GM12878 (cell line): ENCODE measurements around the gene FANCE. TPM values are rescaled to one million over a fixed set of nuclear protein-coding genes. Genes with fewer than 3 reads are reported as not detected.

Source experiments
- ATAC-seq: fragments of 200-7000 bp; cut with Tn5 transposase; 3 replicates; pipeline ENCODE4 v1.9.1; 2020; ENCODE audit warnings: mild to moderate bottlenecking, moderate library complexity
- BruUV-seq: library from RNA; stranded (reverse); fragments of 400-500 nt; replicated peaks from 2 replicates; lab custom pipeline; 2021; lab: Mats Ljungman, UMichigan
- CTCF ChIA-PET: fragments of 300-600 bp; sonication (Branson Sonifier 250); formaldehyde crosslinking; extraction: SDS; loops from one replicate; lab custom pipeline; 2021; ENCODE audit warnings: inconsistent platforms; lab: Yijun Ruan, JAX
- POLR2A ChIA-PET: fragments of 350-600 bp; formaldehyde crosslinking; extraction: SDS; loops from one replicate; lab custom pipeline; 2021; ENCODE audit warnings: inconsistent platforms; lab: Charles Lee
- RAD21 ChIA-PET: fragments of 300-600 bp; sonication (Branson Sonifier 250); formaldehyde crosslinking; loops from one replicate; lab custom pipeline; 2023; ENCODE audit warnings: antibody characterized with exemption; ENCODE audit not compliant: unreplicated experiment; lab: Charles Lee
- SMC1A ChIA-PET: fragments of 300-600 bp; sonication (Branson Sonifier 250); formaldehyde crosslinking; loops from one replicate; lab custom pipeline; 2023; ENCODE audit not compliant: unreplicated experiment, uncharacterized antibody; lab: Charles Lee
- DNase-seq: peaks from one replicate; pipeline ENCODE4 v3.0.0-alpha.2; 2011; ENCODE audit warnings: low read depth, low spot score
- FAIRE-seq: peaks from 3 replicates; lab custom pipeline; 2011; peaks lifted over from hg19 to GRCh38; lab: Jason Lieb, UNC
- H2AFZ ChIP-seq: 2 replicates; pipeline ENCODE4 v1.6.0; 2011; ENCODE audit warnings: low read depth, low read length, control low read depth; ENCODE audit not compliant: control insufficient read depth
- H3K27ac ChIP-seq: 2 replicates; pipeline ENCODE4 v1.5.1; 2011; ENCODE audit warnings: control low read depth; ENCODE audit not compliant: control insufficient read depth, insufficient read depth
- H3K27me3 ChIP-seq, 2 experiments: replicated peaks in 1 of 2; 2 replicates each; pipeline versions ENCODE4 v1.6.0 to v1.6.1; 2011; ENCODE audit warnings: low read length in 1 of 2; ENCODE audit not compliant: control insufficient read depth in 2 of 2, insufficient read depth in 2 of 2
- H3K36me3 ChIP-seq, 2 experiments: 2 replicates each; pipeline ENCODE4 v1.5.1; 2011; ENCODE audit warnings: low read length in 1 of 2; ENCODE audit not compliant: control insufficient read depth in 2 of 2, insufficient read depth in 2 of 2
- H3K4me1 ChIP-seq: 2 replicates; pipeline ENCODE4 v1.6.1; 2011; ENCODE audit warnings: mild to moderate bottlenecking, low read length, moderate library complexity, mixed read lengths; ENCODE audit not compliant: control insufficient read depth, insufficient read depth
- H3K4me2 ChIP-seq: 2 replicates; pipeline ENCODE4 v1.6.0; 2011; ENCODE audit warnings: control low read depth; ENCODE audit not compliant: control insufficient read depth, insufficient read depth
- H3K4me3 ChIP-seq: fragments of 200-600 bp; sonication (generic); 2 replicates; pipeline ENCODE4 v1.5.1; 2016
- H3K79me2 ChIP-seq: 2 replicates; pipeline ENCODE4 v1.6.0; 2011; ENCODE audit warnings: low read length; ENCODE audit not compliant: control insufficient read depth, insufficient read depth
- H3K9ac ChIP-seq: 2 replicates; pipeline ENCODE4 v1.8.0; 2011; ENCODE audit warnings: low read length, control low read depth, mixed read lengths; ENCODE audit not compliant: control insufficient read depth, insufficient read depth
- H3K9me3 ChIP-seq: replicated peaks from 3 replicates; pipeline ENCODE4 v1.5.1; 2011; ENCODE audit warnings: mild to moderate bottlenecking, low read length; ENCODE audit not compliant: control insufficient read depth, insufficient read depth
- H4K20me1 ChIP-seq: 2 replicates; pipeline ENCODE4 v1.6.0; 2011; ENCODE audit not compliant: control insufficient read depth, insufficient read depth
- ATF2 ChIP-seq: IDR thresholded peaks from 2 replicates; pipeline ENCODE4 v1.6.1; 2012; ENCODE audit warnings: low read length, inconsistent platforms
- CBFB ChIP-seq: IDR thresholded peaks from 2 replicates; pipeline ENCODE4 v1.6.1; 2016; ENCODE audit warnings: antibody characterized with exemption, low read depth
- E2F8 ChIP-seq: fragments of 450-650 bp; IDR thresholded peaks from 2 replicates; pipeline ENCODE4 v1.6.1; 2018; ENCODE audit warnings: mild to moderate bottlenecking, low read depth, moderate library complexity; ENCODE audit not compliant: partially characterized antibody
- HCFC1 ChIP-seq: fragments of 150-350 bp; IDR thresholded peaks from 2 replicates; pipeline ENCODE4 v1.6.1; 2014; ENCODE audit warnings: low read length
- JUNB ChIP-seq: IDR thresholded peaks from 2 replicates; pipeline ENCODE4 v1.6.1; 2016; ENCODE audit warnings: antibody characterized with exemption, mild to moderate bottlenecking
- NR2F1 ChIP-seq: fragments of 450-650 bp; conservative IDR thresholded peaks from 2 replicates; pipeline ENCODE4 v1.6.1; 2017; ENCODE audit warnings: mild to moderate bottlenecking
- POLR2AphosphoS5 ChIP-seq: IDR thresholded peaks from 2 replicates; pipeline ENCODE4 v1.6.1; 2011; ENCODE audit warnings: mild to moderate bottlenecking, low read length, inconsistent platforms
- PRDM15 ChIP-seq: fragments of 450-650 bp; formaldehyde crosslinking; IDR thresholded peaks from 2 replicates; pipeline ENCODE4 v1.4.0; 2020; ENCODE audit warnings: mild to moderate bottlenecking, moderate library complexity
- STAT3 ChIP-seq: IDR thresholded peaks from 2 replicates; pipeline ENCODE4 v1.6.1; 2011; ENCODE audit warnings: low read depth, low read length, improper control_type of control experiment
- WRNIP1 ChIP-seq: IDR thresholded peaks from 2 replicates; pipeline ENCODE4 v1.6.1; 2011; ENCODE audit warnings: low read depth, low read length, improper control_type of control experiment, borderline replicate concordance
- WGBS: methylation state at CpG from one replicate; pipeline ENCODE4 v1.1.6; 2016; ENCODE audit warnings: low lambda C conversion rate; ENCODE audit not compliant: insufficient replicate concordance, insufficient coverage; ENCODE audit errors: missing lambda C conversion rate; 5-methylcytosine and 5-hydroxymethylcytosine counted together
- in situ Hi-C: fragments of 300-500 bp; cut with MboI; formaldehyde crosslinking; loops from 9 replicates; pipeline ENCODE4 v1.14.3; 2018; ENCODE audit warnings: mixed read lengths
- intact Hi-C: fragments of 100-400 bp; cut with micrococcal nuclease; formaldehyde crosslinking; loops from one replicate; pipeline ENCODE4 v1.14.2; 2022; ENCODE audit not compliant: unreplicated experiment
- polyA plus RNA-seq, 11 experiments: library from polyadenylated mRNA; depleted of rRNA in 4 of 11; unstranded in 6 of 11; stranded (reverse) in 5 of 11; fragments of >200 nt; fragmentation: Nextera tagmentation in 4 of 11; fragmentation: Illumina TruSeq in 1 of 11; extraction: Ambion mirVana in 4 of 11; extraction: Trizol in 1 of 11; gene quantifications; 1 replicate in 1 of 11; 2 replicates in 10 of 11; pipeline versions ENCODE4 v1.2.1 to v1.2.3, GENCODE V29; 2011 to 2016; ENCODE audit warnings: inconsistent platforms in 2 of 11, missing spikeins in 2 of 11, low read depth in 1 of 11
- total RNA-seq, 4 experiments: library from RNA; depleted of rRNA in 3 of 4; stranded (reverse); fragments of >200 nt in 3 of 4; fragmentation: Illumina TruSeq in 1 of 4; extraction: Trizol in 1 of 4; gene quantifications; 2 replicates each; pipeline versions ENCODE4 v1.2.1 to v1.2.3, GENCODE V29; 2013 to 2021

FANCE gene
- total and polyA plus RNA-seq, 10 of the 15 experiments (the other 5 are each of a cell fraction or from before 2014, with no cell fraction given) = 3.0 to 13.3 (median 8.1) TPM

GRCh38 chr6:35481226-35481625, 29.1 kb downstream of the FANCE start:
- no peaks in the 10 kb centered on the region for H3K36me3 ChIP-seq
- SMC1A ChIA-PET = interaction anchor here (0.6 to 1.0 kb wide), 2 partner anchors 11 to 182 kb away, joined by 3 read pairs; no protein-coding TSS in a partner anchor
- no peak overlapping the region for H3K4me2 ChIP-seq
- no TSS peak for BruUV-seq
- no peak for ATAC-seq
- no peaks in the 10 kb centered on the region; a peak in 2 of 4 replicates for H3K27me3 ChIP-seq
- H2AFZ ChIP-seq = no peak overlapping the region
- intact Hi-C loops (no loop called here), in situ Hi-C loops (no loop called here)
- no peaks in the 10 kb centered on the region for H3K79me2 ChIP-seq
- H3K27ac ChIP-seq = no peak overlapping the region
- no peak for TF ChIP-seq ATF2
- TF ChIP-seq CBFB = no peak
- DNase-seq = no peak
- H3K4me1 ChIP-seq = no peaks in the 10 kb centered on the region
- POLR2A ChIA-PET = interaction anchor here (1.1 kb wide), 1 partner anchor 11 kb away, joined by 3 read pairs; no protein-coding TSS in a partner anchor
- no peak overlapping the region for H3K4me3 ChIP-seq
- RAD21 ChIA-PET = interaction anchor here (0.7 kb wide), 1 partner anchor 11 kb away, joined by 3 read pairs; no protein-coding TSS in a partner anchor
- 68% methylated on average over 8 of the region's 8 CpGs for WGBS
- no peak overlapping the region for H3K9ac ChIP-seq
- H4K20me1 ChIP-seq = no peaks in the 10 kb centered on the region
- CTCF ChIA-PET = interaction anchor here (2.2 kb wide), 1 partner anchor 10 kb away, joined by 11 read pairs; no protein-coding TSS in a partner anchor
- H3K9me3 ChIP-seq = no peaks in the 10 kb centered on the region
- FAIRE-seq = no peak

GRCh38 chr6:35483062-35483461, 30.9 kb downstream of the FANCE start:
- CTCF ChIA-PET = interaction anchor here (1.0 kb wide), 1 partner anchor 26 kb away, joined by 3 read pairs; no protein-coding TSS in a partner anchor
- Histone ChIP-seq H3K9ac (no peak overlapping the region), H3K27ac (no peak overlapping the region), H2AFZ (no peak overlapping the region), H3K4me3 (no peak overlapping the region), H4K20me1 (no peaks in the 10 kb centered on the region), H3K4me2 (no peak overlapping the region), H3K36me3 (no peaks in the 10 kb centered on the region), H3K9me3 (no peaks in the 10 kb centered on the region), H3K4me1 (no peaks in the 10 kb centered on the region), H3K27me3 (no peaks in the 10 kb centered on the region; a peak in 2 of 4 replicates), H3K79me2 (no peaks in the 10 kb centered on the region)
- ATAC-seq (no peak), DNase-seq (no peak), FAIRE-seq (no peak)
- RAD21 ChIA-PET = no interaction called here
- SMC1A ChIA-PET = no interaction called here
- in situ Hi-C loops (no loop called here), intact Hi-C loops (no loop called here)
- BruUV-seq = no TSS peak
- TF ChIP-seq WRNIP1 (no peak), E2F8 (no peak), POLR2AphosphoS5 (no peak), PRDM15 (no peak), STAT3 (no peak), HCFC1 (no peak), JUNB (no peak), NR2F1 (no peak)
- POLR2A ChIA-PET = no interaction called here
- WGBS = 58% methylated on average over 4 of the region's 4 CpGs
